HCT116 (cell line): ENCODE measurements around the gene ZNF862. TPM values are rescaled to one million over a fixed set of nuclear protein-coding genes. Genes with fewer than 3 reads are reported as not detected.

Experiments used
- ATAC-seq: fragments of 200-7000 bp; cut with Tn5 transposase; 2 replicates; pipeline ENCODE4 v1.9.1; 2020; ENCODE audit warnings: mild to moderate bottlenecking, moderate library complexity
- BruUV-seq: library from RNA; stranded (reverse); fragments of 400-500 nt; replicated peaks from 2 replicates; lab custom pipeline; 2021; lab: Mats Ljungman, UMichigan
- CTCF ChIA-PET: fragments of 300-600 bp; sonication (Branson Sonifier 250); formaldehyde crosslinking; loops from one replicate; lab custom pipeline; 2021; ENCODE audit warnings: antibody characterized with exemption; lab: Charles Lee
- POLR2A ChIA-PET: fragments of 300-600, 350-600 bp; sonication (Branson Sonifier 250); formaldehyde crosslinking; loops from one replicate; lab custom pipeline; 2021; ENCODE audit warnings: antibody characterized with exemption; lab: Charles Lee
- RAD21 ChIA-PET, 2 experiments: fragments of 300-600 bp; sonication (Branson Sonifier 250); formaldehyde crosslinking; loops; one replicate each; lab custom pipeline; 2023; ENCODE audit warnings: low total read pairs in 2 of 2; ENCODE audit not compliant: uncharacterized antibody in 2 of 2, unreplicated experiment in 2 of 2, low non-redundant PET in 1 of 2; lab: Charles Lee
- DNase-seq: peaks from one replicate; pipeline ENCODE4 v3.0.0-alpha.2; 2010; ENCODE audit warnings: low read depth, low spot score
- H2AFZ ChIP-seq: fragments of 200-600 bp; shearing (Covaris generic), sonication (generic); 2 replicates; pipeline ENCODE4 v1.6.1; 2017; ENCODE audit warnings: low read depth, mixed run types, mixed read lengths, antibody characterized with exemption, low read length; ENCODE audit not compliant: poor library complexity, severe bottlenecking
- H3K27ac ChIP-seq: 2 replicates; pipeline ENCODE4 v1.5.1; 2012; ENCODE audit warnings: low read depth, low read length
- H3K27me3 ChIP-seq: fragments of 200-600 bp; sonication (generic); 2 replicates; pipeline ENCODE4 v1.6.1; 2016; ENCODE audit warnings: mixed run types, low read length, mixed read lengths; ENCODE audit not compliant: insufficient read depth
- H3K36me3 ChIP-seq, 2 experiments: fragments of 200-500 bp in 1 of 2; fragments of 200-600 bp in 1 of 2; sonication (Bioruptor generic) in 1 of 2; sonication (generic) in 1 of 2; 2 replicates each; pipeline versions ENCODE4 v1.5.1 to v1.6.1; 2014 to 2016; ENCODE audit warnings: low read length in 2 of 2, inconsistent platforms in 1 of 2, mixed read lengths in 1 of 2, mixed run types in 1 of 2; ENCODE audit not compliant: insufficient read depth in 2 of 2, control insufficient read depth in 1 of 2
- H3K4me1 ChIP-seq, 2 experiments: fragments of 200-600 bp in 1 of 2; sonication (generic) in 1 of 2; 2 replicates each; pipeline versions ENCODE4 v1.5.1 to v1.6.1; 2012 to 2017; ENCODE audit warnings: low read length in 2 of 2, inconsistent platforms in 1 of 2, mild to moderate bottlenecking in 1 of 2, mixed read lengths in 1 of 2, mixed run types in 1 of 2, moderate library complexity in 1 of 2; ENCODE audit not compliant: insufficient read depth in 2 of 2, control insufficient read depth in 1 of 2
- H3K4me2 ChIP-seq: fragments of 200-600 bp; sonication (generic); 2 replicates; pipeline ENCODE4 v1.6.1; 2017; ENCODE audit warnings: mixed run types, low read length, mixed read lengths
- H3K4me3 ChIP-seq, 2 experiments: fragments of 200-600 bp in 1 of 2; sonication (generic) in 1 of 2; replicated peaks in 1 of 2; 2 replicates each; pipeline ENCODE4 v1.5.1; 2011 to 2016; ENCODE audit warnings: low read length in 2 of 2, control low read depth in 1 of 2, low read depth in 1 of 2, mild to moderate bottlenecking in 1 of 2, mixed read lengths in 1 of 2, mixed run types in 1 of 2
- H3K79me2 ChIP-seq: fragments of 200-600 bp; sonication (generic); 2 replicates; pipeline ENCODE4 v1.6.1; 2017; ENCODE audit warnings: mild to moderate bottlenecking, mixed run types, low read length, moderate library complexity, mixed read lengths; ENCODE audit not compliant: insufficient read depth
- H3K9ac ChIP-seq: fragments of 200-600 bp; sonication (generic); 2 replicates; pipeline ENCODE4 v1.6.1; 2016; ENCODE audit warnings: low read length, mixed read lengths
- H3K9me2 ChIP-seq: fragments of 200-600 bp; sonication (generic), shearing (Covaris generic); 2 replicates; pipeline ENCODE4 v1.6.1; 2017; ENCODE audit warnings: mixed run types, mild to moderate bottlenecking, moderate library complexity; ENCODE audit not compliant: insufficient read depth
- H3K9me3 ChIP-seq, 2 experiments: fragments of 200-500 bp in 1 of 2; fragments of 200-600 bp in 1 of 2; sonication (Bioruptor generic) in 1 of 2; sonication (generic) in 1 of 2; 2 replicates each; pipeline ENCODE4 v1.6.1; 2014 to 2017; ENCODE audit warnings: low read length in 2 of 2, mixed read lengths in 2 of 2, inconsistent platforms in 1 of 2, low read depth in 1 of 2, mild to moderate bottlenecking in 1 of 2, mixed run types in 1 of 2, moderate library complexity in 1 of 2; ENCODE audit not compliant: control insufficient read depth in 1 of 2, insufficient read depth in 1 of 2
- H4K20me1 ChIP-seq: fragments of 200-600 bp; sonication (generic), shearing (Covaris generic); 2 replicates; pipeline ENCODE4 v1.6.1; 2017; ENCODE audit warnings: mixed run types, mild to moderate bottlenecking, moderate library complexity; ENCODE audit not compliant: insufficient read depth
- CTCF ChIP-seq, 3 experiments: fragments of 200-600 bp in 1 of 3; sonication (generic) in 1 of 3; IDR thresholded peaks in 2 of 3; conservative IDR thresholded peaks in 1 of 3; 2 replicates each; pipeline ENCODE4 v1.5.1; 2012 to 2017; ENCODE audit warnings: low read depth in 2 of 3, low read length in 2 of 3, antibody characterized with exemption in 1 of 3, borderline replicate concordance in 1 of 3, control low read depth in 1 of 3, mild to moderate bottlenecking in 1 of 3, mixed read lengths in 1 of 3, mixed run types in 1 of 3, moderate library complexity in 1 of 3; ENCODE audit not compliant: insufficient read depth in 1 of 3
- EGR1 ChIP-seq: IDR thresholded peaks from 2 replicates; pipeline ENCODE4 v1.6.1; 2012; ENCODE audit warnings: low read depth
- ELF1 ChIP-seq: IDR thresholded peaks from 2 replicates; pipeline ENCODE4 v1.6.1; 2012; ENCODE audit warnings: low read depth, borderline replicate concordance
- EZH2phosphoT487 ChIP-seq: fragments of 200-600 bp; IDR thresholded peaks from 2 replicates; pipeline ENCODE4 v1.6.1; 2018; ENCODE audit warnings: antibody characterized with exemption, borderline replicate concordance
- FOSL1 ChIP-seq: IDR thresholded peaks from 2 replicates; pipeline ENCODE4 v1.6.1; 2012; ENCODE audit warnings: low read depth
- RAD21 ChIP-seq: IDR thresholded peaks from 2 replicates; pipeline ENCODE4 v1.6.1; 2012; ENCODE audit warnings: low read depth, mild to moderate bottlenecking
- ZFX ChIP-seq: fragments of 450-650 bp; IDR thresholded peaks from 2 replicates; pipeline ENCODE4 v1.6.1; 2017
- ZNF274 ChIP-seq: fragments of 200-500 bp; sonication (Bioruptor generic); IDR thresholded peaks from 2 replicates; pipeline ENCODE4 v1.6.1; 2014; ENCODE audit warnings: mild to moderate bottlenecking, low read depth, low read length, inconsistent platforms
- intact Hi-C: fragments of 100-400 bp; cut with micrococcal nuclease; formaldehyde crosslinking; loops from 2 replicates; pipeline ENCODE4 v1.10.0; 2022
- total RNA-seq: library from RNA; stranded (reverse); gene quantifications from one replicate; pipeline ENCODE4 v1.2.1, GENCODE V29; 2021; ENCODE audit not compliant: unreplicated experiment

The ZNF862 gene
- total RNA-seq, 1 experiment from 2014 or later, result 8.5 TPM

- RAD21 ChIA-PET, result no interaction called here
- no peak overlapping the region for H3K9ac ChIP-seq
- H3K79me2 ChIP-seq, result no peaks in the 10 kb centered on the region
- no peak overlapping the region for H3K27ac ChIP-seq
- no peaks in the 10 kb centered on the region for H3K36me3 ChIP-seq
- no peaks in the 10 kb centered on the region for H4K20me1 ChIP-seq
- no peak overlapping the region for H3K4me3 ChIP-seq
- H2AFZ ChIP-seq, result no peak overlapping the region
- CTCF ChIA-PET, result interaction anchor here (1.1 kb wide), 1 partner anchor 60 kb away, joined by 3 read pairs; no protein-coding TSS in a partner anchor
- H3K27me3 ChIP-seq, result no peaks in the 10 kb centered on the region
- H3K4me2 ChIP-seq, result peak overlapping the region; percentile 32; the same call in 1 of the 2 replicates
- no peaks in the 10 kb centered on the region for H3K9me2 ChIP-seq
- DNase-seq, result no peak
- peak; percentile 54 for ATAC-seq
- POLR2A ChIA-PET, result no interaction called here
- no TSS peak for BruUV-seq
- no peaks in the 10 kb centered on the region for H3K9me3 ChIP-seq
- intact Hi-C loops, result no loop called here
- H3K4me1 ChIP-seq, result peaks cover 0 to 9% of the 10 kb centered on the region in 2 experiments; a peak in 1 of 4 replicates
- no peak for TF ChIP-seq FOSL1
- no peak for TF ChIP-seq EGR1
- no peak for TF ChIP-seq ZNF274
- TF ChIP-seq ELF1, result no peak
- TF ChIP-seq ZFX, result no peak
- TF ChIP-seq CTCF (IDR thresholded peaks at IDR 0.05 in 2 of 3, conservative IDR thresholded peaks at IDR 0.05 in 1 of 3; ENCODE audit: borderline replicate concordance in 1 of 3, insufficient read depth in 1 of 3, low read depth in 2 of 3, low read length in 2 of 3), result peak; percentile 34 to 50 (median 48); a peak in 4 of 6 replicates
- peak; percentile 43 for TF ChIP-seq RAD21
- no peak for TF ChIP-seq EZH2phosphoT487
Observed at GRCh38 chr7:149790146-149790548, 48.0 kb upstream of the ZNF862 start.
